ENCODE data around the gene PEPD. TPM values are rescaled to one million over a fixed set of nuclear protein-coding genes. Genes with fewer than 3 reads are reported as not detected.

The PEPD gene
- total and polyA plus RNA-seq, 2 of the 4 experiments (the other 2 are of a cell fraction): 36.7 to 88.4 TPM

DNA sequence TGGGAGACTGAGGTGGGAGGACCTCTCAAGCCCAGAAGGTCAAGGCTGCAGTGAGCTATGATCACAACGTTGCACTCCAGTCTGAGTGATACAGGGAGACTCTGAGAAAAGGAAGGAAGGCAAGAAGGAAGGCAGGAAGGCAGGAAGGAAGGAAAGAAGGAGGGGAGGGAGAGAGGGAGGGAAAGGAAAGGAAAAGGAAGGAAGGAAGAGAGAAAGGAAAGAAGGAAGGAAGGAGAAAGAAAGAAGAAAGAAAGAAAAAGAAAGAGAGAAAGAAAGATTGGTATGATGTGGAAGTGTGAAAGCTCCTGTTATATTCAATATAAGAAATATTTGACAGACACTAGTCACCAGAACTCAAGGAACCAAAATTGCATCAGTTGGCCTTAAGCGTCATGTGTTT is 180.6 kb downstream of the PEPD start:
- H4K5ac ChIP-seq (ENCODE audit: low read depth, low read length): no peak overlapping the region
- peaks cover 3% of the 10 kb centered on the region for H3K27me3 ChIP-seq (ENCODE audit: control insufficient read depth, insufficient read depth, low read length)
- ChIA-PET CTCF (interaction anchor here (0.6 kb wide), 1 partner anchor 30 kb away, joined by 3 read pairs; no protein-coding TSS in a partner anchor), POLR2A (ENCODE audit: unreplicated experiment) (no interaction called here)
- H3K23ac ChIP-seq (ENCODE audit: low read depth, low read length): no peak overlapping the region
- no peak overlapping the region for H3K4me3 ChIP-seq (ENCODE audit: insufficient read depth, low read depth, low read length)
- no peak overlapping the region for H3K4ac ChIP-seq (ENCODE audit: low read depth, low read length)
- H4K8ac ChIP-seq (ENCODE audit: low read depth in 2 of 2, low read length in 2 of 2): no peak overlapping the region
- dilution Hi-C loops (cut with HindIII; ENCODE audit: low sequenced_read_pairs, unreplicated experiment): no loop called here
- H2BK120ac ChIP-seq (ENCODE audit: low read depth, low read length): no peak overlapping the region
- no peak overlapping the region for H3K56ac ChIP-seq (ENCODE audit: extremely low read depth, insufficient read depth, low read length)
- no peaks in the 10 kb centered on the region for H4K20me1 ChIP-seq (ENCODE audit: insufficient read depth, low read length)
- H3K14ac ChIP-seq (replicated peaks; ENCODE audit: low read depth, low read length): no peak overlapping the region
- intact Hi-C loops (cut with micrococcal nuclease): no loop called here
- H2AK9ac ChIP-seq (replicated peaks; ENCODE audit: low read depth, low read length, poor library complexity): no peak overlapping the region
- no peaks in the 10 kb centered on the region for H3K9me3 ChIP-seq (ENCODE audit: control insufficient read depth, insufficient read depth, low read length)
- WGBS, 2 experiments (ENCODE audit: extremely low coverage in 2 of 2, insufficient read length in 1 of 2): 22% methylated on average over 1 of the region's 2 CpGs; no CpG with 5 or more reads in 1 of the 2 experiments
- DNase-seq (no peak), ATAC-seq (ENCODE audit: low read depth) (no peak)
- no peaks in the 10 kb centered on the region for H3K36me3 ChIP-seq (ENCODE audit: control insufficient read depth, insufficient read depth, low read length)
- H2BK20ac ChIP-seq (ENCODE audit: low read depth, low read length): no peak overlapping the region
- no peak overlapping the region for H3K18ac ChIP-seq (ENCODE audit: low read depth, low read length)
- no peak overlapping the region for H2AK5ac ChIP-seq (ENCODE audit: low read depth, low read length)
- no peak overlapping the region for H2AFZ ChIP-seq (replicated peaks; ENCODE audit: low read length, poor library complexity)
- no peak overlapping the region for H2BK5ac ChIP-seq (ENCODE audit: low read depth, low read length, poor library complexity, severe bottlenecking)
- no peak overlapping the region for H3K4me2 ChIP-seq (ENCODE audit: low read depth, low read length)
- H3K9me1 ChIP-seq (ENCODE audit: insufficient read depth, low read length): no peaks in the 10 kb centered on the region
- H3K9ac ChIP-seq (ENCODE audit: low read depth, low read length): no peak overlapping the region
- BruUV-seq (replicated peaks): no TSS peak
- TF ChIP-seq MAZ (IDR thresholded peaks at IDR 0.05; ENCODE audit: borderline replicate concordance, low read depth, low read length) (no peak), NFE2L2 (IDR thresholded peaks at IDR 0.05; ENCODE audit: low read depth, low read length) (no peak), RCOR1 (IDR thresholded peaks at IDR 0.05; ENCODE audit: insufficient replicate concordance, low read length) (no peak), MAFK (IDR thresholded peaks at IDR 0.05; ENCODE audit: low read depth, low read length) (no peak), POLR2A (IDR thresholded peaks at IDR 0.05; ENCODE audit: low read depth, low read length) (no peak), MXI1 (IDR thresholded peaks at IDR 0.05; ENCODE audit: borderline replicate concordance, low read depth, low read length) (no peak), RFX5 (IDR thresholded peaks at IDR 0.05; ENCODE audit: low read depth, low read length) (no peak), FOS (IDR thresholded peaks at IDR 0.05; ENCODE audit: low read depth, low read length) (no peak), BHLHE40 (IDR thresholded peaks at IDR 0.05; ENCODE audit: low read depth, low read length) (no peak), CHD1 (IDR thresholded peaks at IDR 0.05; ENCODE audit: low read depth, low read length) (no peak), RAD21 (IDR thresholded peaks at IDR 0.05; ENCODE audit: low read length) (no peak)
- TF ChIP-seq, protein P1, sequence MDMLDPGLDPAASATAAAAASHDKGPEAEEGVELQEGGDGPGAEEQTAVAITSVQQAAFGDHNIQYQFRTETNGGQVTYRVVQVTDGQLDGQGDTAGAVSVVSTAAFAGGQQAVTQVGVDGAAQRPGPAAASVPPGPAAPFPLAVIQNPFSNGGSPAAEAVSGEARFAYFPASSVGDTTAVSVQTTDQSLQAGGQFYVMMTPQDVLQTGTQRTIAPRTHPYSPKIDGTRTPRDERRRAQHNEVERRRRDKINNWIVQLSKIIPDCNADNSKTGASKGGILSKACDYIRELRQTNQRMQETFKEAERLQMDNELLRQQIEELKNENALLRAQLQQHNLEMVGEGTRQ (IDR thresholded peaks at IDR 0.05; ENCODE audit: low read depth, low read length): no peak
- in situ Hi-C loops (cut with MboI; ENCODE audit: low sequenced_read_pairs): no loop called here
- H3K79me1 ChIP-seq (ENCODE audit: low read depth in 1 of 2, low read length in 2 of 2): no peaks in the 10 kb centered on the region
- H3K27ac ChIP-seq (ENCODE audit: insufficient read depth, low read length): no peak overlapping the region
- H2BK15ac ChIP-seq (ENCODE audit: low read depth, low read length): no peak overlapping the region
- H4K91ac ChIP-seq (ENCODE audit: insufficient read depth, low read depth, low read length): no peak overlapping the region
- no peaks in the 10 kb centered on the region for H3K4me1 ChIP-seq (ENCODE audit: control insufficient read depth, insufficient read depth, low read length)
